Measurements from ENCODE around the gene MET. TPM values are rescaled to one million over a fixed set of nuclear protein-coding genes. Genes with fewer than 3 reads are reported as not detected.

The MET gene
- total RNA-seq, 1 donor from 2014 or later, result 55.4 TPM

DNA sequence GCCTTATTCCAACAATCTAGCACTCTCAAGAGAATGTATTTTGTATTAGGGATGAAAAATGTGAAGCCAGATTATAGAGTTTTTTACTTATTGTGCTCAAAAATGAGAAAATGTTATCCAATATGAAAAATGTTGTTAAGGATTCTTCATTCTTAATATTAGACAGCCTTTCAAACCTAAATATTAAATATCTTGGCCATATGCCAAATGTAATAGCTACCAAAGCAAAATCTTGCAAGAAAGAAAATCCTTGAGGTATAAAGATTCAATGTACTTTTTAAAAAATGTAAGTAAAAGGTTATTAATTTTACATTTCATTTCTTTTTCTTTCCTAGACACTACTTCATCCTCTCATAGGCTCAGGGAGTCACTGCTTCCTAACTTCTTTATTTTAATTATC lies 33.4 kb downstream of the MET start:
- TF ChIP-seq, protein P1, sequence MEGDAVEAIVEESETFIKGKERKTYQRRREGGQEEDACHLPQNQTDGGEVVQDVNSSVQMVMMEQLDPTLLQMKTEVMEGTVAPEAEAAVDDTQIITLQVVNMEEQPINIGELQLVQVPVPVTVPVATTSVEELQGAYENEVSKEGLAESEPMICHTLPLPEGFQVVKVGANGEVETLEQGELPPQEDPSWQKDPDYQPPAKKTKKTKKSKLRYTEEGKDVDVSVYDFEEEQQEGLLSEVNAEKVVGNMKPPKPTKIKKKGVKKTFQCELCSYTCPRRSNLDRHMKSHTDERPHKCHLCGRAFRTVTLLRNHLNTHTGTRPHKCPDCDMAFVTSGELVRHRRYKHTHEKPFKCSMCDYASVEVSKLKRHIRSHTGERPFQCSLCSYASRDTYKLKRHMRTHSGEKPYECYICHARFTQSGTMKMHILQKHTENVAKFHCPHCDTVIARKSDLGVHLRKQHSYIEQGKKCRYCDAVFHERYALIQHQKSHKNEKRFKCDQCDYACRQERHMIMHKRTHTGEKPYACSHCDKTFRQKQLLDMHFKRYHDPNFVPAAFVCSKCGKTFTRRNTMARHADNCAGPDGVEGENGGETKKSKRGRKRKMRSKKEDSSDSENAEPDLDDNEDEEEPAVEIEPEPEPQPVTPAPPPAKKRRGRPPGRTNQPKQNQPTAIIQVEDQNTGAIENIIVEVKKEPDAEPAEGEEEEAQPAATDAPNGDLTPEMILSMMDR (IDR thresholded peaks at IDR 0.05), result no peak
- H3K27ac Mint-ChIP-seq (ENCODE audit: unreplicated experiment), result peak overlapping the region; percentile 79
- no peak overlapping the region for H3K4me3 Mint-ChIP-seq (ENCODE audit: unreplicated experiment)
- no peaks in the 10 kb centered on the region for H3K9me3 Mint-ChIP-seq (ENCODE audit: unreplicated experiment)
- peaks cover 26% of the 10 kb centered on the region for H3K36me3 Mint-ChIP-seq (ENCODE audit: unreplicated experiment)
- peaks cover 76% of the 10 kb centered on the region for H3K4me1 Mint-ChIP-seq (ENCODE audit: unreplicated experiment)
- no peak for DNase-seq (ENCODE audit: extremely low spot score, unreplicated experiment)
- H3K27me3 Mint-ChIP-seq (ENCODE audit: unreplicated experiment), result no peaks in the 10 kb centered on the region

DNA sequence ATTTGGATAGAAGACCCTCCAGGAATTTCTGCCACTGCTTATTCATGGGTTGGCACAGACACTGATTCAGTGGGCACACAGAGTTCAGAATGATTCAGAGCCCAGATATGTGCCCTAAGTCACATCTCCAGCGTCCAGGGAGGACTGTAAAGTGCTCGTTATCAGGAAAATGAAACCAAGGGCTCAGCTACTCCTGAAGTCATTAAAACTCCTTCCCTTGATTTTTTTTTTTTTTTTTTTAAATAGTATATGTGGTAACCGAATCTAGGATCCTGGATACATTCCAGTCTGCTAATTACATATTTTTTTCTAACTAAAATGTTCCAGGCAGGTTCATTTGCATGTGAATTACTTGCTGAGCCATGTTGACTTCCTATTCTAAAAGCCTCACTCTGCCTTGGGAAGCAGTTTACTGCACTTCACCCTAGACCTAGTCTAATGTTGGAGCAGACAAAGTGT lies 34.7 kb downstream of the MET start:
- peaks cover 77% of the 10 kb centered on the region for H3K4me1 Mint-ChIP-seq (ENCODE audit: unreplicated experiment)
- no peaks in the 10 kb centered on the region for H3K27me3 Mint-ChIP-seq (ENCODE audit: unreplicated experiment)
- no peak for DNase-seq (ENCODE audit: extremely low spot score, unreplicated experiment)
- H3K9me3 Mint-ChIP-seq (ENCODE audit: unreplicated experiment), result no peaks in the 10 kb centered on the region
- H3K27ac Mint-ChIP-seq (ENCODE audit: unreplicated experiment), result peak overlapping the region; percentile 79
- peak overlapping the region; percentile 67 for H3K4me3 Mint-ChIP-seq (ENCODE audit: unreplicated experiment)
- TF ChIP-seq, protein P1 (IDR thresholded peaks at IDR 0.05), result no peak
- H3K36me3 Mint-ChIP-seq (ENCODE audit: unreplicated experiment), result peaks cover 21% of the 10 kb centered on the region

DNA sequence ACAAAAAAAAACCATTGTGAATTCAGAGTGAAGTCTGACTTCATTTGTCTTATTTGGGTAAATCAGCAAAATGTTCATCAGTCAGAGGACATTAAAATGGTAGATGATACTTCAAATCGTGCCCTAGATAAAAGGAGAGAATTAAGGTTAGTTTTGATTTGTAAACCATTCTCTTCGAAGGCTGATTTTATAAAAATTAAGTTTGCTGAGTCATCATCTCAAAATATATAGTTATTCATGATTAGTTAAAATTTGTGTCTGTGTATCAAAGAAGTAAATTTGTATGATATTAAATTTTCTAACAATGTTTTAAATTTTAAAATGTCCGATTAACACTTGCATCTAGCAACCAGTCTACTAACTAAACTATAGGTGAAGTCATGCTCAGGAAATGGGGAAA lies 35.3 kb downstream of the MET start:
- no peak for DNase-seq (ENCODE audit: extremely low spot score, unreplicated experiment)
- Mint-ChIP-seq H3K36me3 (ENCODE audit: unreplicated experiment) (peaks cover 22% of the 10 kb centered on the region), H3K27me3 (ENCODE audit: unreplicated experiment) (no peaks in the 10 kb centered on the region), H3K4me3 (ENCODE audit: unreplicated experiment) (no peak overlapping the region), H3K4me1 (ENCODE audit: unreplicated experiment) (peaks cover 79% of the 10 kb centered on the region), H3K27ac (ENCODE audit: unreplicated experiment) (peak overlapping the region; percentile 79), H3K9me3 (ENCODE audit: unreplicated experiment) (no peaks in the 10 kb centered on the region)
- TF ChIP-seq, protein P1 (IDR thresholded peaks at IDR 0.05), result no peak

DNA sequence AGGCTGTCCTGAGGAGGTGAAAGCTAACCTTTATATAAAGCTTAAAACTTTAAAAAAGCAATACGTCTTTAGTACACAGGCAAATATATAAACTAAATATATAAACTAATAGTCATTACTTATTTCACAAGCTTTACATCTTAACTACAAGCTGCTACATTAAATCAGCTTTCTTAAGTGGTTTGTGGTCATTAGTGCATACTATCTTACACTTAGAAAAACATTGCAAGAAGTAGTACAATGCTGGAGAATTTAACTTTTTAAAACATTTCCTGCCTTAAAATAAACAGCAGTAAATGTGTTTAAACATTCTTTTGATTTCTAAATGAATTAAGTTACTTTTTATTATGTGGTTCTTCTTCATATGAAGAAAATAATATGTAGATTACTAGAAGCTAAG lies 36.3 kb downstream of the MET start:
- H3K9me3 Mint-ChIP-seq (ENCODE audit: unreplicated experiment), result no peaks in the 10 kb centered on the region
- no peaks in the 10 kb centered on the region for H3K27me3 Mint-ChIP-seq (ENCODE audit: unreplicated experiment)
- DNase-seq (ENCODE audit: extremely low spot score, unreplicated experiment), result no peak
- H3K4me3 Mint-ChIP-seq (ENCODE audit: unreplicated experiment), result no peak overlapping the region
- peaks cover 14% of the 10 kb centered on the region for H3K36me3 Mint-ChIP-seq (ENCODE audit: unreplicated experiment)
- TF ChIP-seq, protein P1 (IDR thresholded peaks at IDR 0.05), result no peak
- peaks cover 74% of the 10 kb centered on the region for H3K4me1 Mint-ChIP-seq (ENCODE audit: unreplicated experiment)
- H3K27ac Mint-ChIP-seq (ENCODE audit: unreplicated experiment), result peak overlapping the region; percentile 72

DNA sequence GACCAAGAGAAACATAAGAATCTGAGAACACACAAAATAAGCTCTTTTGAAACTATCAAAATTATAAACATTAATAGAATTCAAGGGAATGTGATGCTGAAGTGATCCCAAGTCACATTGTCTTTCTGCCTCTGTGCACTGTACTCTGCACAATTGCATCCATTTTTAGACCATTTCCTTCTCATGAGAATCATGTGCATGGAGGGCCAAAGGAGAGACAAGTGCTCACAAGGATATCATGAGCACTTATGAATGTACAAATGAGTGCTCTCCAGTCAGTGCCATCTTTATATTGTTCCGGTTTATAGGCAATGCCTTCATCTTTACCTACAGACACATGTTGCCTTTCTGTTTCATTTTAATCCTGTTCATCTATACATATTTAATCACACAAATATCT lies 36.9 kb downstream of the MET start:
- H3K4me1 Mint-ChIP-seq (ENCODE audit: unreplicated experiment), result peaks cover 81% of the 10 kb centered on the region
- H3K9me3 Mint-ChIP-seq (ENCODE audit: unreplicated experiment), result no peaks in the 10 kb centered on the region
- H3K4me3 Mint-ChIP-seq (ENCODE audit: unreplicated experiment), result no peak overlapping the region
- H3K27ac Mint-ChIP-seq (ENCODE audit: unreplicated experiment), result peak overlapping the region; percentile 70
- DNase-seq (ENCODE audit: extremely low spot score, unreplicated experiment), result no peak
- no peaks in the 10 kb centered on the region for H3K27me3 Mint-ChIP-seq (ENCODE audit: unreplicated experiment)
- TF ChIP-seq, protein P1 (IDR thresholded peaks at IDR 0.05), result no peak
- peaks cover 12% of the 10 kb centered on the region for H3K36me3 Mint-ChIP-seq (ENCODE audit: unreplicated experiment)

Measured in osteocyte (in vitro differentiated cells).